Iris pigment epithelial cell (primary cell): ENCODE results near the gene ATP1B1.

Source experiments
- DNase-seq: peaks from one replicate; pipeline ENCODE4 v3.0.0-alpha.2; 2011; ENCODE audit warnings: low read depth

Gene ATP1B1

GRCh38 chr1:169106095-169106920 is at the start of gene ATP1B1:
Gene ATP1B1 (plus strand): TSS chr1:169106690. CDS start chr1:169106830, 140 bp downstream.
- DNase-seq = peak; percentile 81

DNA sequence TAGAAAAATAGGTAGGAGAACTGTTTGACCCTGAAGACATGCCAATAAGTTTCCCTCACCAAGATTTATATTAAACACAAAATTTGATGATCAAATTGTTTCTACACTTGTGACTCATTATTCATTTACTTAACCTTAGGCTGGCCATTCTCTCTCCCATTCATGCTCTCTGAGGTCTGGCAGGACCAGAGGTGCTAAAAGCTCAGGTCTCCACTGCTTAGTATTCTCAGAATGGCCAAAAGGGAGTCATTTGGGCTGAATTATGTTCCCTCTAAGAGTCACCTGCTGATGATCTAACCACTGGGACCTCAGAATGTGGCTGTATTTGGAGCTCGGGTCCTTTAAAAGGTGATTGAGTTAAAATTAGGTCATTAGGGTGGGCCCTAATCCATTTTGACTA is 47.1 kb upstream of the ATP1B1 start:
- no peak for DNase-seq

DNA sequence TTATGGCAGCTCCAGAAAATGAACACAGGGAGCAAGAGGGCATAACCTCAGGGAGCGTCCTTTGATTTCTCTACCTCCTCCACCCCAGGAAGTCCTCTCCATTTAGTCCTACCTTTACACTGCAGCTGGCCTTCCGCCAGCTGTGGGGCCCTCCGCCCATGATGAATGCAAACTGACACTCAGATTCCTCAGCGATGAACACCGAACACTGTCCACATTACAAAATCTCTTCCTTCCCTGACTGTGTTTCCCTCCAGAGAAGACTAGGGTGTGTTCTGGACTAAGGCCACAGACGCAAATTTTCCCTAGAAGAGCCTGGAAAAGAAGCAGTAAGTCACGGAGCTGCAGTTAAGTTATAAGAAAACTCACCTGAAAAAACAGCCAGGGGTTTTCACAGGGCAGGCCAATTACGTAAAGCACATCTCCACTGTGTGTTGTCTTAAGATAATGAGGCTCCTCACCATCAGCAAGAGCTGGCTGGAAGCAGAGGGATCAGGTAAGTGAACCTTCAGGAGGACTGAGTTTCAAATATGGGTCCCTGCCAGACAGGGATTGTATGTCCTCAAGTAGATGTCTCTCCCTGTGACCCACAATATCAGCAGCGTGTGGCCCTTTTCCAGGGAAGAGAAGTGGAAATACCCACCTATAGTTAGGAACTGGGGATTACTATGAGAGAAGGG is 46.3 kb upstream of the ATP1B1 start:
- DNase-seq = peak; percentile 11

DNA sequence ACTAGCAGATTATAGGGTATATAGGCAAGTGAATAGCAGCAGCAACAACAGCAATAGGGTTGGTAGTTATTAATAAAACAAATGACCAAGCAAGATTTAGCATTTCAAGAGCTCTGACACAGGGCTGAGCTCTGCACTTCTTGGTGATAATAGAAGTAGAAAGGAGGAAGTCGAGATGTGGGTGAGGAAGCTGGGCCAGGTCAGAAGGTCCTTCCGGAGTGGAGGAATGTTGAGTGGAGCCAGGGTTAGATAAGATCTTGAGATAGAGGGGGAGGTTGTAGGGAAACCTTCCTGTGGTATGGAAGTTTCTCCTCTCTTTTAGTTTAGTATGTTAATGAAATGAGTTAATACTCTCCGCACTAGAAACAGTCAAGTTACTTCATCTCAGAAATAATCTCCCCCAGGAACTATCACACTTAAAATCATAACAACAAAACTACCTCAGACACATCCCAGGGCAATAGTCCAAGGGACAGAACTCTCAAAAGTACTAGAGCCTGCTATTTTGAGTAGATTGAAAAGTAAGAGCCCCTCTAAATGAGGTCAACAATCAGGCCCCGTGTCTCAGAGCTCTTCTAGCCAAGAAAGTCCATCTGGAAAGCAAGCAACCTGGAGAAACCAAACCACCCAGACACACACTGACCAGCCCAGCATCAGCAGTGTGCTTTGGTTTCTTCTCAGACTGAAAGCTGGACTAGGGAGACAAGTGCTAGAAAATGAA is 45.4 kb upstream of the ATP1B1 start:
- no peak for DNase-seq

DNA sequence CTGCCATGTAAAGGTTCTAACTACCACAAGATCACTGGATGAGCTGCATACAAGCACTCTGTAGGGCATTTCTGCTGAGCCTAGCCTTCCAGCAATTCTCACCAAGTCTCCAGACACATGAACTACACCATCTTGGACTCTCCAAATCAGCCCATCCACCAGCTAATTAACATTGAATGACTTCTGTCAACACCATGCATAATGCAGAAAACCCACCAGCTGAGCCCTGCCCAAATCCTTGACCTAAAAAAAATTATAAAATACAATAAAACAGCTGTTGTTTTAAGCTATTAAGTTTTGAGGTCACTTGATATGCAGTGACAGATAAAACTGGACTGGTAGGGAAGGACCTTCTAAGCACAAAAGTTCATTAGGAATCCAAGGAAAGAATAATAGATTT is 44.3 kb upstream of the ATP1B1 start:
- DNase-seq = no peak

- no peak for DNase-seq
Measured at GRCh38 chr1:169064103-169064502, 42.4 kb upstream of the ATP1B1 start.

GRCh38 chr1:169070547-169070946 is 35.9 kb upstream of the ATP1B1 start:
- no peak for DNase-seq

GRCh38 chr1:169070958-169071357 is 35.5 kb upstream of the ATP1B1 start:
- no peak for DNase-seq

DNA sequence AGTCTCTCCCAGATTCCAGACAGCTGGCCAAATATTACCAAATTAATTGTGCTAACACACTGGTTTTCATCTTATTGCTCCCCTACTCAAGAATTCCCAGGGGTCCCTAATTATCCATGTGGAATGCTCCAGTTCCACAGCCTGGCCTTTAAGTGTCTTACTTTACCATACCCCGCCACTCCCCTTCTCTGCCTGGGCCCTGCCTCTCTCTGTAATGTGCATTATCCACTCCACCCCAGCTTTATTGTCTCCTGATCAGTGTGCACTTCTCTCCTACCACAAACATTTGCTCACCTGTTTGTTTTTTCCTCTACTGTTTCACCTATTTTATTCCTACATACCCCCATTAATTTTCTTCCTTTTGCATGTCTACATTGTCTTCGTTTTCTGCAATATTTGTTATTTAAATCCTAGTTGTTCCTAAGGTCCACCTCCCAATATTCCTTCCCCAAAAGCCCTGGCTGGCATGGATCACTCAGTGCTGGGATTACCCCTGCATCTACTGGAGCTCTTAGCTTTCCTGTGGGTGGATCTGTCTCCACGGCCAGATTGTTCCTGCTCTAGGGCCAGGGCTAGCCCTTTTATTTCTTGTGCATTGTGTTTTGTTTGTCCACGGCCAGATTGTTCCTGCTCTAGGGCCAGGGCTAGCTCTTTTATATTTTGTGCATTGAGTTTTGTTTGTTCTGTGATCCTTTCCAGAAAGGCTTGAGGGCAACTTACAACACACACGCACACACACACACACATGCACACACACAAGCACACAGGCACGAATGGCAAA is 33.4 kb upstream of the ATP1B1 start:
- DNase-seq = no peak

GRCh38 chr1:169078163-169078883 is 28.2 kb upstream of the ATP1B1 start:
- DNase-seq = no peak

DNA sequence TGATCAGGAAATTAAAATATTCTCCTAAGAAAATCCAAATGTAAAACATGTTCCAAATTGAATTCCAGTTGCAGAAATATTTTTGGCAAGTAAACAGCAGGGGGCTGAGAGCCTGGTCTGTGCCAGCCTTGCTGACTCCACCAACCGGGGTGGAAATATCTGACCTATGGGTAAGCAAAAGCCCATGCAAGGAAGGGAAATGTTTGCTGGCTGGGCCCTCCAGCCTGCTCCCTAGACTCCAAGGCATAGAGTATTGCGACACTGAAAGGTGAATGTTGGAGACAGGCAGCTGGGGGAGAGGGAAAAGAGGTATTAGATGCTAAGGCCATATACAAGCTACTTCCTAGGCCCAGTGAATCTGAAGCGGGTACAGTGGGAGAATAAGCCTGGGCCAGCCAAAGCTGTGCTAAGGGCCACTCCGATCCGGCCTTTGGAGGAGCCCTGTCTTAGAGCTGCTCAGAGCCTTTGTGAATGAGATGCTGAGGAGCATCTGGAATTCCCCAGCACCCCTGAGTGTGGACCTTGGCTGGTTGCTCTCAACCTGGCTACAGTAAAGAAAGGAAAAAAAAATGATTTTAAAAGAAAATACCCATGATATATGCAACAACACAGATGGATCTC is 24.9 kb upstream of the ATP1B1 start:
- no peak for DNase-seq

GRCh38 chr1:169085911-169086310 is 20.6 kb upstream of the ATP1B1 start:
- no peak for DNase-seq

DNA sequence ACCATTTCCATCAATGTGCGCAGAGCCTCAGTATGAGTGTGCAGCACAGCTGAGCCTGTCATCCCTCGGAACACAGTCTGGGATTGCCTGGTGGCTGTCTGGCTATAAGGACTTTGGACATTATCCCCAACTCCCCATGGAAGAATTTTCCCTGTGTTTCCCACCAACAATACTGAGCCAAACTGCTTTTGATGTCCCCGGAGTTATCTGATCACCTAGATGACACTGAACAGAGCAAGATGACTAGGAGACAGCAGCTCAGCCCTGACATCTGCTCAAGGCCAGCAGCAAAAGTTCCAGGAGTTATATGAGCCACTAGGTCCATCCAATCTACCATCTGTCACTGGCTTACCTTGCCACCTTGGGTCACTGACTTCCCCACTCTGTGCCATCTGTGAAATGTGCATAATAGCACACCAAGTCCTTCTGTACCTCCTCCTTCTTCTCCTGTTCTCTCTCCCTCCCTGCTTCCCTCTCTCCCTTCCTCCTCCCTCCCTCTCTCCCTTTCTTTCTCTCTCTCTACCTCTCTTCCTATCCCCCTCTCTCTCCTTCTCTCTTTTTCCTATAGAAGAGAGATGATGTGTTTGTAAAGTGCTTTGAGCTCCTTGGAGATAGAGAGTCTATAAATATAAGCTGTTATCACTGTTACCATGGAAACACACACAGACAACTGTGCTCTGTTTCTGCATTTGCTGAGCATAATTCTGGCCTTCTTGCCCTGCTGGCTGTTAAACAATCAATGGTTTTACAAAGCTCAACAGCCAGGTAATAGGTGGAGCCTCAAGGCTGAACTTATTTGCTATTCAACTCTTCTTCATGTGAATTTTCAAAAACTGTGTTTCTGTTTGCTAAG is 19.7 kb upstream of the ATP1B1 start:
- peak; percentile 31 for DNase-seq

GRCh38 chr1:169087876-169088275 is 18.6 kb upstream of the ATP1B1 start:
- no peak for DNase-seq

- DNase-seq = no peak
Measured at GRCh38 chr1:169089776-169090175, 16.7 kb upstream of the ATP1B1 start.

GRCh38 chr1:169090308-169090899 is 16.1 kb upstream of the ATP1B1 start:
- DNase-seq = no peak

GRCh38 chr1:169090900-169091311 is 15.6 kb upstream of the ATP1B1 start:
- no peak for DNase-seq

DNA sequence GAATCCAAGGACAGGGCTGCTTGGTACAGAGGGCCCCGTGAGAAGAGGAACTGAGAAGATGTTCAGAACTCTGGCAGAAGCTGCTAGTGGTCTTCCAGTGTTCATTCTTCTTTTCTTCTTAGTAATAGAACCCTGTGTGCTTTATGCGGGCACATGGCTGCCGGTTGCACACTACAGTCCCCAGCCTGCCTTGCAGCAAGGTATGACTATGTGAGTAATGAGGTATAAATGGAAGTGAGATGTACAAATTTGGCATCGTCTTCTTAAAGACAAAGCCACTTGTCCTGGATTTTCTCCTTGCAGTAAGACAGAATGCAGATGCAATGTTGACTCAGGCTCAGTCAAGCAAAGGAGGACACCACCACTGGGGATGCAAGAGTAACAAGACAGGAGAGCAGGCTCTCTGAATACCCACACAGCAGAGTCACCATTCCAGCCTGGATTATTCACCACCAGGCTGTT is 15.0 kb upstream of the ATP1B1 start:
- peak; percentile 25 for DNase-seq

- no peak for DNase-seq
Measured at GRCh38 chr1:169092399-169092798, 14.1 kb upstream of the ATP1B1 start.
